ENCODE results near the gene CARNS1. TPM values are rescaled to one million over a fixed set of nuclear protein-coding genes. Genes with fewer than 3 reads are reported as not detected.

CARNS1 gene
- total and polyA plus RNA-seq, 2 experiments from 2014 or later = 0.38 to 0.43 TPM

DNA sequence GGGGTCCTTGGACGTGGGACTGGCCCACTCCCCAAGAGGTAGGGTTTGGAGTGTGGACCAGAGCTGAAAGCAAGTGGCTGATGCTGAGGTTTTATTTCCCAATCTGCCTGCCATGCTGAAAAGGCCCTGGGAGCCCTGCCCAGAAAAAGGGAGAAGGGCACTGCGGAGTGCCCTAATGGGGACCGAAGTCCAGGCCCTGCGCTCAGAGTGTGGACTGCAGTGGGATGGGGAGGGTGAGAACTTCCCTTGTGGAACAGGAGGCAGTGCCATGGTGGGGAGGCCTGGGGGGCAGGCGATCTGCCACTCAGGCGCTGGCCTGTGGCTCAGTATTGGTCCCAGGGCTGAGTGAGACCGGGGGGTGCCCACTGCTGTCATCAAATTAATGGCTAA, 32.7 kb downstream of the CARNS1 start:
- H3K9me2 ChIP-seq (ENCODE audit: insufficient read depth) = no peaks in the 10 kb centered on the region
- no peak overlapping the region for H2AFZ ChIP-seq
- H3K9me3 ChIP-seq (ENCODE audit: low read depth) = no peaks in the 10 kb centered on the region
- no peak for DNase-seq
- TF ChIP-seq EZH2 (IDR thresholded peaks at IDR 0.05; ENCODE audit: insufficient read depth, poor library complexity, severe bottlenecking) (no peak), EZH2phosphoT487 (IDR thresholded peaks at IDR 0.05; ENCODE audit: insufficient read depth, low read depth) (no peak)
- no peaks in the 10 kb centered on the region for H3K36me3 ChIP-seq (ENCODE audit: low read depth)
- no peaks in the 10 kb centered on the region for H4K20me1 ChIP-seq (ENCODE audit: insufficient read depth)
- in situ Hi-C loops (cut with MboI) = no loop called here
- no peaks in the 10 kb centered on the region for H3K27me3 ChIP-seq (replicated peaks; ENCODE audit: insufficient read depth)
- H3K27ac ChIP-seq = no peak overlapping the region
- no peak overlapping the region for H3K4me3 ChIP-seq
- 86 to 88% methylated on average over 7 of the region's 7 CpGs for WGBS, 2 experiments (ENCODE audit: low coverage in 1 of 2, low lambda C conversion rate in 2 of 2, missing lambda C conversion rate in 2 of 2)
- no peaks in the 10 kb centered on the region for H3F3A ChIP-seq (ENCODE audit: insufficient read depth)
- no peak overlapping the region for H3K9ac ChIP-seq
- H3K4me2 ChIP-seq (ENCODE audit: unreplicated experiment) = no peak overlapping the region
- 0 out of 2 replicates have a peak, but pooled peaks cover 3% of the 10 kb centered on the region for H3K4me1 ChIP-seq (ENCODE audit: insufficient read depth)
- no peaks in the 10 kb centered on the region for H3K79me2 ChIP-seq (ENCODE audit: insufficient read depth)

DNA sequence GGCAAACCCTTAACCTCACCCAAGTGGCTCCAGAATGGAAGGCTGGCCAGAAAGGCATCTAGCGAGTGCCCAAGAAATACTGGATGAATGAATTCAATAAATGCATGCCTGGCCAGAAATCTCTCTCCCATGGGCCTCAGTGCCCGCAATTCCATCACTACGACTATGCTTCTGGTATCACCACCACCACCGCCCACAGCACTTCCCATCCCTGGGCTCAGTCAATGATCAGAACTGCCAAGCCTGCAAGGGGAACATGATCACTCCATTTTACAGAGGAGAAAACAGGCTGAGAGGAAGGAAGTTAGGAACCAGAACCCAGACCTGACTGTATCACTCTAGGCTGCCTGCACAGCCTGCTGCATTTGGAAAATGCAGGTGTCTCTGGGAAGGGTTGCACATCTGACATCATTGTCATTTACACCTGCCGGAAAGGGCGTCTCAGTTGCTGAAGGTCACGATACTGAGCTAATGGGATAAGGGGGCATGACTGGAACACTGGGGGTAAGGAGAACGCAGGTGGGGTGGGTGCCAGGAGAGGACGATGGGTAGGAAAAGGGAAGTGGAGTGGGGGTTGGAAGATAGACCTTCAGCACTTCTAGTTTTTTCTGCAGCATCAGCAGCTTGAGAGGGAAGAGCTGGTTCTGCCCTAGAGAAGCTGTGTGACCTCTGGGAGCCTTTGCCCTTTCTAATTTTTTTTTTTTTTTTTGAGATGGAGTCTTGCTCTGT, 33.8 kb downstream of the CARNS1 start:
- Histone ChIP-seq H3K9me3 (ENCODE audit: low read depth) (no peaks in the 10 kb centered on the region), H3K9me2 (ENCODE audit: insufficient read depth) (no peaks in the 10 kb centered on the region), H4K20me1 (ENCODE audit: insufficient read depth) (no peaks in the 10 kb centered on the region), H3K9ac (no peak overlapping the region), H3K4me2 (ENCODE audit: unreplicated experiment) (no peak overlapping the region), H3K4me3 (no peak overlapping the region), H3K27ac (no peak overlapping the region), H3F3A (ENCODE audit: insufficient read depth) (no peaks in the 10 kb centered on the region), H3K27me3 (replicated peaks; ENCODE audit: insufficient read depth) (no peaks in the 10 kb centered on the region), H2AFZ (no peak overlapping the region), H3K36me3 (ENCODE audit: low read depth) (no peaks in the 10 kb centered on the region), H3K79me2 (ENCODE audit: insufficient read depth) (no peaks in the 10 kb centered on the region), H3K4me1 (ENCODE audit: insufficient read depth) (0 out of 2 replicates have a peak, but pooled peaks cover 1% of the 10 kb centered on the region)
- 63 to 67% methylated on average over 9 of the region's 9 CpGs for WGBS, 2 experiments (ENCODE audit: low coverage in 1 of 2, low lambda C conversion rate in 2 of 2, missing lambda C conversion rate in 2 of 2)
- in situ Hi-C loops (cut with MboI) = no loop called here
- no peak for DNase-seq
- TF ChIP-seq EZH2phosphoT487 (IDR thresholded peaks at IDR 0.05; ENCODE audit: insufficient read depth, low read depth) (no peak), EZH2 (IDR thresholded peaks at IDR 0.05; ENCODE audit: insufficient read depth, poor library complexity, severe bottlenecking) (no peak)

DNA sequence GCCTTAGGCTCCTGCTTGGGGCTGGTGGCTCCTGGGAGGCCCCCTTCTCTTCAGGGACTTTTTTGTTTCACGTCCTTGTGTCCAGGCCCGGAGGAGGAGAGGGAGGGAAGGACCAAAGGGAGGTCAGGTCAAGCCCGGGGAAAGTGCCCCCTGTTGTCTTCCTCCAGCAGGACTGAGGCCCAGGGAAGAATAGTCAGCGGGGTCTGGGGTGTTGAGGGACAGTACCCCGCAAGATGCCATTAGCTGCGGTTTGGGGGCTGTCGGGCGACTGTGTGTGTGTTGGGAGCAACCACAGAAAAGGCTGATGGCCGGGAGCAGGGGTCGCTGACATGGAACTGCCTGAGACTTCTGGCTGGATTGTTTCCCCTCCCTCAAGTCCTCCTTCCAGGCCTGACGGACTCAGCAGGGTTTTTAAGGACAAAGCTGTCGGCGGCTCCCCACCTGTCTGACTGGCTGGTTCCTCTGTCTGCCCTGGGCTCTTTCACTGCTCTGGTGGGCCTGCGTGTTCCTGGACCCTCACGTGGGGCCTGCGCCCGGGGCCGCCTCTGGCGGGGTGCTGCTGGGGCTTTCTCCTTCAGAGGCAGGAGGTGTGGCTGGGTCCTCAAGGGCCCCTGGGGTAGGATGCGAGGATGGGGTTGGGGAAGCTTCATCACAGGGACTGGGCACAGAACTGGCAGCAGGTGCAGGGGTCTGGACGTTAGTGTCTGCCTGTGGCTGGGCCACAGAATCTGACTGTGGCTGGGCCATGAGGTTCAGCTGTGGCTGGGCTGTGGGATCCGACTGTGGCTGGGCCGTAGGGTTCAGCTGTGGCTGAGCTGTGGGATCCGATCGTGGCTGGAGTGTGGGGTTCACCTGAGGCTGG, 35.5 kb downstream of the CARNS1 start:
- Histone ChIP-seq H2AFZ (no peak overlapping the region), H4K20me1 (ENCODE audit: insufficient read depth) (no peaks in the 10 kb centered on the region), H3K27me3 (replicated peaks; ENCODE audit: insufficient read depth) (no peaks in the 10 kb centered on the region), H3K4me2 (ENCODE audit: unreplicated experiment) (no peak overlapping the region), H3K9me3 (ENCODE audit: low read depth) (no peaks in the 10 kb centered on the region), H3K36me3 (ENCODE audit: low read depth) (no peaks in the 10 kb centered on the region), H3K79me2 (ENCODE audit: insufficient read depth) (no peaks in the 10 kb centered on the region), H3K27ac (no peak overlapping the region), H3F3A (ENCODE audit: insufficient read depth) (no peaks in the 10 kb centered on the region), H3K4me3 (no peak overlapping the region), H3K9ac (no peak overlapping the region), H3K9me2 (ENCODE audit: insufficient read depth) (no peaks in the 10 kb centered on the region), H3K4me1 (ENCODE audit: insufficient read depth) (no peaks in the 10 kb centered on the region)
- no peak for DNase-seq
- no peak for TF ChIP-seq EZH2 (IDR thresholded peaks at IDR 0.05; ENCODE audit: insufficient read depth, poor library complexity, severe bottlenecking)
- TF ChIP-seq EZH2phosphoT487 (IDR thresholded peaks at IDR 0.05; ENCODE audit: insufficient read depth, low read depth) = no peak
- in situ Hi-C loops (cut with MboI) = no loop called here
- WGBS, 2 experiments (ENCODE audit: low coverage in 1 of 2, low lambda C conversion rate in 2 of 2, missing lambda C conversion rate in 2 of 2) = 81 to 85% methylated on average over 25 of the region's 25 CpGs

DNA sequence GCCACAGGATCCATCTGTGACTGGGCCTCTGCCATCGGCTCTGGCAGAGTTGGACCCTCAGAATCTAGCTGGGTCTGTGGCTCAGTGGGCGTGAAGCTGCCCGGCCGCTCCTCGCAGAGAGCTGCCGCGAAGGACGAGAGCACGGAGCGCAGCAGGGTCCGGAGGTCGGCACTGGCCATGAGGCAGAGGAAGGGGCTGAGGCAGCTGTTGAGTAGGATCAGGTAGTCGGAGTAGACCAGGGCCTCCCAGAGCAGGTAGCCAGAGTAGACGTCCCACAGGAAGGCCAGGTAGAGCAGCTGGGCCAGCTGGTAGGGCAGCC, 36.1 kb downstream of the CARNS1 start:
- no peak for TF ChIP-seq EZH2phosphoT487 (IDR thresholded peaks at IDR 0.05; ENCODE audit: insufficient read depth, low read depth)
- no peak for TF ChIP-seq EZH2 (IDR thresholded peaks at IDR 0.05; ENCODE audit: insufficient read depth, poor library complexity, severe bottlenecking)
- no peak overlapping the region for H3K9ac ChIP-seq
- no peaks in the 10 kb centered on the region for H3K4me1 ChIP-seq (ENCODE audit: insufficient read depth)
- in situ Hi-C loops (cut with MboI) = no loop called here
- no peaks in the 10 kb centered on the region for H3K36me3 ChIP-seq (ENCODE audit: low read depth)
- no peaks in the 10 kb centered on the region for H3K9me3 ChIP-seq (ENCODE audit: low read depth)
- no peak overlapping the region for H2AFZ ChIP-seq
- H3K4me3 ChIP-seq = no peak overlapping the region
- 90 to 92% methylated on average over 13 to 14 of the region's 14 CpGs for WGBS, 2 experiments (ENCODE audit: low coverage in 1 of 2, low lambda C conversion rate in 2 of 2, missing lambda C conversion rate in 2 of 2)
- no peaks in the 10 kb centered on the region for H3F3A ChIP-seq (ENCODE audit: insufficient read depth)
- H3K27me3 ChIP-seq (replicated peaks; ENCODE audit: insufficient read depth) = no peaks in the 10 kb centered on the region
- no peak overlapping the region for H3K27ac ChIP-seq
- H3K4me2 ChIP-seq (ENCODE audit: unreplicated experiment) = no peak overlapping the region
- H4K20me1 ChIP-seq (ENCODE audit: insufficient read depth) = no peaks in the 10 kb centered on the region
- H3K9me2 ChIP-seq (ENCODE audit: insufficient read depth) = no peaks in the 10 kb centered on the region
- H3K79me2 ChIP-seq (ENCODE audit: insufficient read depth) = no peaks in the 10 kb centered on the region
- no peak for DNase-seq
